Measurements from ENCODE around the gene CELF2. TPM values are rescaled to one million over a fixed set of nuclear protein-coding genes. Genes with fewer than 3 reads are reported as not detected.

The CELF2 gene
- total RNA-seq, 1 donor from 2014 or later: 14.4 TPM

GRCh38 chr10:11068861-11069633, 51.4 kb downstream of the CELF2 start:
- Mint-ChIP-seq H3K36me3 (no peaks in the 10 kb centered on the region), H3K27ac (no peak overlapping the region), H3K4me3 (no peak overlapping the region), H3K4me1 (ENCODE audit: unreplicated experiment) (no peaks in the 10 kb centered on the region), H3K27me3 (peaks cover 18% of the 10 kb centered on the region), H3K9me3 (no peaks in the 10 kb centered on the region)
- no peak for DNase-seq (ENCODE audit: extremely low spot score, unreplicated experiment)
- no peak for TF ChIP-seq CTCF (conservative IDR thresholded peaks at IDR 0.05)

GRCh38 chr10:11073410-11073809, 55.7 kb downstream of the CELF2 start:
- TF ChIP-seq CTCF (conservative IDR thresholded peaks at IDR 0.05): no peak
- DNase-seq (ENCODE audit: extremely low spot score, unreplicated experiment): no peak
- H3K27me3 Mint-ChIP-seq: peaks cover 28% of the 10 kb centered on the region
- H3K4me3 Mint-ChIP-seq: no peak overlapping the region
- no peaks in the 10 kb centered on the region for H3K4me1 Mint-ChIP-seq (ENCODE audit: unreplicated experiment)
- H3K27ac Mint-ChIP-seq: no peak overlapping the region
- H3K36me3 Mint-ChIP-seq: no peaks in the 10 kb centered on the region
- H3K9me3 Mint-ChIP-seq: no peaks in the 10 kb centered on the region

GRCh38 chr10:11074536-11075267, 57.0 kb downstream of the CELF2 start:
- H3K27ac Mint-ChIP-seq: no peak overlapping the region
- no peaks in the 10 kb centered on the region for H3K9me3 Mint-ChIP-seq
- H3K4me3 Mint-ChIP-seq: no peak overlapping the region
- no peaks in the 10 kb centered on the region for H3K4me1 Mint-ChIP-seq (ENCODE audit: unreplicated experiment)
- no peaks in the 10 kb centered on the region for H3K36me3 Mint-ChIP-seq
- H3K27me3 Mint-ChIP-seq: peaks cover 30% of the 10 kb centered on the region
- DNase-seq (ENCODE audit: extremely low spot score, unreplicated experiment): no peak
- TF ChIP-seq CTCF (conservative IDR thresholded peaks at IDR 0.05): no peak

- Mint-ChIP-seq H3K9me3 (no peaks in the 10 kb centered on the region), H3K4me3 (no peak overlapping the region), H3K36me3 (no peaks in the 10 kb centered on the region), H3K27me3 (peaks cover 26% of the 10 kb centered on the region), H3K27ac (no peak overlapping the region), H3K4me1 (ENCODE audit: unreplicated experiment) (no peaks in the 10 kb centered on the region)
- TF ChIP-seq CTCF (conservative IDR thresholded peaks at IDR 0.05): no peak
- no peak for DNase-seq (ENCODE audit: extremely low spot score, unreplicated experiment)
Measured at GRCh38 chr10:11076221-11076620, 58.5 kb downstream of the CELF2 start.

GRCh38 chr10:11080564-11080984, 62.9 kb downstream of the CELF2 start:
- Mint-ChIP-seq H3K36me3 (no peaks in the 10 kb centered on the region), H3K9me3 (no peaks in the 10 kb centered on the region), H3K4me1 (ENCODE audit: unreplicated experiment) (no peaks in the 10 kb centered on the region), H3K27me3 (peaks cover 34% of the 10 kb centered on the region), H3K27ac (no peak overlapping the region), H3K4me3 (no peak overlapping the region)
- no peak for DNase-seq (ENCODE audit: extremely low spot score, unreplicated experiment)
- TF ChIP-seq CTCF (conservative IDR thresholded peaks at IDR 0.05): no peak

Measured in type B pancreatic cell (in vitro differentiated cells).